Renal cortical epithelial cell (primary cell): ENCODE results near the gene EFNB3. TPM values are rescaled to one million over a fixed set of nuclear protein-coding genes. Genes with fewer than 3 reads are reported as not detected.

ENCODE experiments used
- total RNA-seq: library from RNA; depleted of rRNA; stranded (reverse); fragments of >200 nt; gene quantifications from 2 replicates; pipeline ENCODE4 v1.2.3, GENCODE V29; 2014

The EFNB3 gene
- total RNA-seq, 1 donor from 2014 or later = 2.9 TPM

Other genes starting within 250 kb of the EFNB3 start
- gene ZBTB4, start 225.6 kb upstream of the EFNB3 start, total RNA-seq = 14.8 and 39.2 TPM in 2 replicates
- gene SLC35G6, start 223.8 kb upstream of the EFNB3 start, total RNA-seq = not detected in 2 replicates
- gene POLR2A, start 220.8 kb upstream of the EFNB3 start, total RNA-seq = 57.3 and 169 TPM in 2 replicates
- gene TNFSF12, start 156.1 kb upstream of the EFNB3 start, total RNA-seq = 4.2 and 15.5 TPM in 2 replicates
- gene TNFSF13, start 146.5 kb upstream of the EFNB3 start, total RNA-seq = 22.1 and 31.9 TPM in 2 replicates
- 61.4 and 101 TPM in 2 replicates for gene SENP3, start 143.3 kb upstream of the EFNB3 start, total RNA-seq
- 4.2 and 7.6 TPM in 2 replicates for gene CD68, start 125.6 kb upstream of the EFNB3 start, total RNA-seq
- 85.9 and 150 TPM in 2 replicates for gene MPDU1, start 121.3 kb upstream of the EFNB3 start, total RNA-seq
- gene SOX15, start 115.1 kb upstream of the EFNB3 start, total RNA-seq = 0.60 and 2.4 TPM in 2 replicates
- 35.0 and 64.4 TPM in 2 replicates for gene FXR2, start 90.3 kb upstream of the EFNB3 start, total RNA-seq
- gene SAT2, start 77.4 kb upstream of the EFNB3 start, total RNA-seq = 16.8 and 29.6 TPM in 2 replicates
- gene SHBG, start 75.1 kb upstream of the EFNB3 start, total RNA-seq = 0.25 TPM in 1 of 2 replicates, not detected in the other
- gene ATP1B2, start 54.3 kb upstream of the EFNB3 start, total RNA-seq = 0.30 TPM in 1 of 2 replicates, not detected in the other
- gene TP53, start 17.7 kb upstream of the EFNB3 start, total RNA-seq = 29.3 and 53.8 TPM in 2 replicates
- gene WRAP53, start 16.7 kb upstream of the EFNB3 start, total RNA-seq = 6.2 and 9.2 TPM in 2 replicates
- 0.15 TPM in 1 of 2 replicates, not detected in the other for gene DNAH2, start 12.5 kb downstream of the EFNB3 start, total RNA-seq
- gene KDM6B, start 129.0 kb downstream of the EFNB3 start, total RNA-seq = 2.8 and 15.9 TPM in 2 replicates
- 0.65 TPM in 1 of 2 replicates, not detected in the other for gene TMEM88, start 149.9 kb downstream of the EFNB3 start, total RNA-seq
- 27.2 and 80.1 TPM in 2 replicates for gene NAA38, start 152.4 kb downstream of the EFNB3 start, total RNA-seq
- gene CYB5D1, start 152.8 kb downstream of the EFNB3 start, total RNA-seq = 16.0 and 26.5 TPM in 2 replicates
- gene CHD3, start 183.6 kb downstream of the EFNB3 start, total RNA-seq = 57.1 and 192 TPM in 2 replicates
- 1.0 and 4.7 TPM in 2 replicates for gene RNF227, start 211.1 kb downstream of the EFNB3 start, total RNA-seq
- 0.20 TPM in 1 of 2 replicates, not detected in the other for gene KCNAB3, start 224.7 kb downstream of the EFNB3 start, total RNA-seq
- 37.9 and 95.1 TPM in 2 replicates for gene TRAPPC1, start 226.7 kb downstream of the EFNB3 start, total RNA-seq
- 18.0 and 25.4 TPM in 2 replicates for gene CNTROB, start 227.0 kb downstream of the EFNB3 start, total RNA-seq